CD4-positive, alpha-beta T cell (primary cell): ENCODE data around the gene PTH1R. TPM values are rescaled to one million over a fixed set of nuclear protein-coding genes. Genes with fewer than 3 reads are reported as not detected.

Source experiments
- ATAC-seq: fragments of 200-7000 bp; cut with Tn5 transposase; one replicate; pipeline ENCODE4 v1.10.0; 2022; ENCODE audit warnings: mild to moderate bottlenecking; ENCODE audit not compliant: poor library complexity
- CTCF ChIA-PET: fragments of 350-600 bp; sonication (Branson Sonifier 250); formaldehyde crosslinking; loops from one replicate; lab custom pipeline; 2021; ENCODE audit warnings: antibody characterized with exemption, inconsistent platforms; lab: Charles Lee
- POLR2A ChIA-PET: fragments of 350-600 bp; sonication (Branson Sonifier 250); formaldehyde crosslinking; loops from one replicate; lab custom pipeline; 2021; ENCODE audit warnings: antibody characterized with exemption, inconsistent platforms; lab: Charles Lee
- DNase-seq, 14 experiments: peaks; one replicate each; pipeline ENCODE4 v3.0.0-alpha.2; 2013 to 2020; ENCODE audit warnings: mixed read lengths in 2 of 14
- H3K27ac ChIP-seq, 2 donors: one replicate each; pipeline versions ENCODE4 v1.5.1 to v1.7.0; 2013; ENCODE audit warnings: low read length in 2 of 2, low read depth in 1 of 2, mild to moderate bottlenecking in 1 of 2
- H3K27me3 ChIP-seq, 2 experiments: 1 replicate in 1 of 2; 2 replicates in 1 of 2; pipeline versions ENCODE4 v1.6.1 to v1.7.0; 2013; ENCODE audit warnings: low read length in 2 of 2, control low read depth in 1 of 2, mild to moderate bottlenecking in 1 of 2, moderate library complexity in 1 of 2; ENCODE audit not compliant: insufficient read depth in 2 of 2, control insufficient read depth in 1 of 2
- H3K36me3 ChIP-seq: one replicate; pipeline ENCODE4 v1.6.1; 2013; ENCODE audit warnings: low read length, control low read depth; ENCODE audit not compliant: insufficient read depth
- H3K4me1 ChIP-seq: one replicate; pipeline ENCODE4 v1.6.1; 2013; ENCODE audit warnings: low read length, control low read depth; ENCODE audit not compliant: insufficient read depth
- H3K4me3 ChIP-seq: one replicate; pipeline ENCODE4 v1.5.1; 2013; ENCODE audit warnings: mild to moderate bottlenecking, low read length, moderate library complexity
- H3K9me3 ChIP-seq, 2 experiments: 1 replicate in 1 of 2; 2 replicates in 1 of 2; pipeline versions ENCODE4 v1.6.1 to v1.7.0; 2013; ENCODE audit warnings: low read length in 2 of 2, mild to moderate bottlenecking in 2 of 2, control low read depth in 1 of 2, moderate library complexity in 1 of 2; ENCODE audit not compliant: control insufficient read depth in 1 of 2, insufficient read depth in 1 of 2
- H3K27ac Mint-ChIP-seq: one replicate; pipeline ENCODE4 v1.8.0; 2020; ENCODE audit warnings: mixed read lengths
- H3K27me3 Mint-ChIP-seq: one replicate; pipeline ENCODE4 v1.8.0; 2021; ENCODE audit warnings: mixed read lengths
- H3K36me3 Mint-ChIP-seq: one replicate; pipeline ENCODE4 v1.8.0; 2021; ENCODE audit warnings: low read depth, mixed read lengths
- H3K4me1 Mint-ChIP-seq: one replicate; pipeline ENCODE4 v1.8.0; 2021; ENCODE audit warnings: low read depth, mixed read lengths
- H3K4me3 Mint-ChIP-seq: one replicate; pipeline ENCODE4 v1.8.0; 2020; ENCODE audit warnings: mild to moderate bottlenecking, mixed read lengths
- H3K9me3 Mint-ChIP-seq: one replicate; pipeline ENCODE4 v1.8.0; 2020; ENCODE audit warnings: mixed read lengths
- intact Hi-C, 2 experiments: fragments of 100-400 bp; cut with DNase I in 1 of 2; cut with micrococcal nuclease in 1 of 2; formaldehyde crosslinking; loops; one replicate each; pipeline versions ENCODE4 v1.15.1 to v1.9.0; 2023 to 2025; cut with DNase I, micrococcal nuclease
- total RNA-seq, 174 experiments: library from RNA in 2 of 174; stranded (reverse) in 2 of 174; gene quantifications; one replicate each; pipeline ENCODE4 v1.2.3 and lab custom pipeline; 2021 to 2026
- TF ChIP-seq, protein P1 (sequence below): fragments of 200-600 bp; IDR thresholded peaks from one replicate; pipeline ENCODE4 v1.8.0; 2022; ENCODE audit warnings: antibody characterized with exemption, mild to moderate bottlenecking

The PTH1R gene
- total RNA-seq, 2 experiments from 2014 or later, result not detected

DNA sequence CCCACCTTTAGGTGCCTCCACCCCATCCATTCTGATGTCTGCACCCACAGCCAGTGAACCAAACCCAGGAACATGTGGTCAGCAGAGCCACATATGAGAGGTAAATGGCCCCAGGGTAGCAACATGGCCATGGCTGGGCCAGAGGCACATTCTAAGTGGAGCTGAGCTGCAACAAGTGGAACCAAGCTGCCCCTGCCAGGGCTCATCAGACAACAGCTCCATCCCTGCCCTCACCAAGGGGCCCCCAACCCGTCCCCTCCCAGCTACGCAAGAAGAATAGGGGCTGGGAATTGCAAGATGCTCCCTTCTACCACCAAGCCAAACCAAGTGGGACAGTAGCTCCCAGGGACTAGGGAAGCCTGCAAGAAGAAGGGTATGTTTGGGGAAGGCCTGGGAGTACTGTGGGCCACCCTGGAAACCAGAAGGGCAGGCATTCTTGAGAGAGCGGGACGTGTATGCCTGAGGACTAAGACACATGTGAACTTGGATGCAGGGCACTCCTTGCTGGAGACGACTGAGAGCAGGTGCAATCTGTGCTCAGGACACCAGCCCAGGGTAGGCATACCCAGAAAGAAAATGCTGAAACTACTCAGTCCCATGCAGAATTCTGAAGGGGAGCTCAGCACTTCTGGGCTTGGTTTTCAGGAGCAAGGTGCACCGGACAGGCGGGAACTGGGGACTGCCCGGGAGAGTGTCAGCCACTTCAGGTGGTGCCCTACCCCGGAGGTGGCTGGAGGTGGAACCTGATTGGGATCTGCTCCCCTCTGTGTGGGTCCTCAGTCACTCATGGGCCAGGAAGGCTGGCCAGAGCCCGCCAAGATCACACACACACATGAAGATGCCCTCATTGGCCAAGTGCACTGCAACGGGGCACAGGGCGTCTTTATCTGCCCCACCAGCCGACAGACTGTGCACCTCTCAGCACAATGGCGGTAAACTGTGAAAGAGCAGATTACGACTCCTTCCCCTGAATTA lies 23.8 kb upstream of the PTH1R start:
- Histone ChIP-seq H3K4me1 (no peaks in the 10 kb centered on the region), H3K27me3 (no peaks in the 10 kb centered on the region), H3K27ac (no peak overlapping the region), H3K9me3 (no peaks in the 10 kb centered on the region), H3K4me3 (no peak overlapping the region), H3K36me3 (no peaks in the 10 kb centered on the region)
- no peak overlapping the region for H3K27ac Mint-ChIP-seq
- no peaks in the 10 kb centered on the region for H3K36me3 Mint-ChIP-seq
- CTCF ChIA-PET, result no interaction called here
- no peaks in the 10 kb centered on the region for H3K9me3 Mint-ChIP-seq
- H3K27me3 Mint-ChIP-seq, result no peaks in the 10 kb centered on the region
- intact Hi-C loops, result loop anchor here in 1 of 2 experiments (5.0 kb wide), 1 partner anchor 44 kb away; no protein-coding TSS in a partner anchor
- no peaks in the 10 kb centered on the region for H3K4me1 Mint-ChIP-seq
- no peak for DNase-seq
- POLR2A ChIA-PET, result no interaction called here
- TF ChIP-seq, protein P1, sequence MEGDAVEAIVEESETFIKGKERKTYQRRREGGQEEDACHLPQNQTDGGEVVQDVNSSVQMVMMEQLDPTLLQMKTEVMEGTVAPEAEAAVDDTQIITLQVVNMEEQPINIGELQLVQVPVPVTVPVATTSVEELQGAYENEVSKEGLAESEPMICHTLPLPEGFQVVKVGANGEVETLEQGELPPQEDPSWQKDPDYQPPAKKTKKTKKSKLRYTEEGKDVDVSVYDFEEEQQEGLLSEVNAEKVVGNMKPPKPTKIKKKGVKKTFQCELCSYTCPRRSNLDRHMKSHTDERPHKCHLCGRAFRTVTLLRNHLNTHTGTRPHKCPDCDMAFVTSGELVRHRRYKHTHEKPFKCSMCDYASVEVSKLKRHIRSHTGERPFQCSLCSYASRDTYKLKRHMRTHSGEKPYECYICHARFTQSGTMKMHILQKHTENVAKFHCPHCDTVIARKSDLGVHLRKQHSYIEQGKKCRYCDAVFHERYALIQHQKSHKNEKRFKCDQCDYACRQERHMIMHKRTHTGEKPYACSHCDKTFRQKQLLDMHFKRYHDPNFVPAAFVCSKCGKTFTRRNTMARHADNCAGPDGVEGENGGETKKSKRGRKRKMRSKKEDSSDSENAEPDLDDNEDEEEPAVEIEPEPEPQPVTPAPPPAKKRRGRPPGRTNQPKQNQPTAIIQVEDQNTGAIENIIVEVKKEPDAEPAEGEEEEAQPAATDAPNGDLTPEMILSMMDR, result no peak
- ATAC-seq, result no peak
- H3K4me3 Mint-ChIP-seq, result no peak overlapping the region

DNA sequence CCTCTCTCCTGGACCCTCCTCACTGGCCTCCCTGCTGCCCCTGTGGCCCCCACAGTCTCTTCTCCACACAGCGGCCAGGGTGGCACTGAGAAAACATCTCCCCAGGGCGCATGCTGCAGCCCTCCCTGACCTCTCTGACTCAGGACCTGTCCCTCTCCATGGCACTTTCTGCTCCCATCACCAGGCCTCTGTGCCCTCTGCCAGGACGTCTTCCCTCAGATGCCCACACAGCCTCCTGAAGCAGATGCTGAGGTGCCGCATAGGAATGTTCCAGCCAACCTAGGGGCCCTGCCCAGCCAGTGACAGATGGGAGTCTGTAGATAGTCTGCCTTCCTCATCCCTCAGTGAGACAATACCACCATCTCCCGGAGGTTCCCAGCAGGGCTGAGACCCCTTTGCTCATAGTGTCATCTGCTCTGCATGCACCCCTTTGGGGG lies 22.9 kb upstream of the PTH1R start:
- H3K27ac Mint-ChIP-seq, result no peak overlapping the region
- CTCF ChIA-PET, result no interaction called here
- H3K9me3 Mint-ChIP-seq, result no peaks in the 10 kb centered on the region
- intact Hi-C loops, result loop anchor here in 1 of 2 experiments (5.0 kb wide), 1 partner anchor 43 kb away; no protein-coding TSS in a partner anchor
- no peaks in the 10 kb centered on the region for H3K27me3 Mint-ChIP-seq
- POLR2A ChIA-PET, result no interaction called here
- Histone ChIP-seq H3K4me1 (no peaks in the 10 kb centered on the region), H3K36me3 (no peaks in the 10 kb centered on the region), H3K4me3 (no peak overlapping the region), H3K27me3 (no peaks in the 10 kb centered on the region), H3K9me3 (no peaks in the 10 kb centered on the region), H3K27ac (no peak overlapping the region)
- DNase-seq (no peak), ATAC-seq (no peak)
- no peaks in the 10 kb centered on the region for H3K36me3 Mint-ChIP-seq
- H3K4me3 Mint-ChIP-seq, result no peak overlapping the region
- TF ChIP-seq, protein P1, result no peak
- no peaks in the 10 kb centered on the region for H3K4me1 Mint-ChIP-seq

DNA sequence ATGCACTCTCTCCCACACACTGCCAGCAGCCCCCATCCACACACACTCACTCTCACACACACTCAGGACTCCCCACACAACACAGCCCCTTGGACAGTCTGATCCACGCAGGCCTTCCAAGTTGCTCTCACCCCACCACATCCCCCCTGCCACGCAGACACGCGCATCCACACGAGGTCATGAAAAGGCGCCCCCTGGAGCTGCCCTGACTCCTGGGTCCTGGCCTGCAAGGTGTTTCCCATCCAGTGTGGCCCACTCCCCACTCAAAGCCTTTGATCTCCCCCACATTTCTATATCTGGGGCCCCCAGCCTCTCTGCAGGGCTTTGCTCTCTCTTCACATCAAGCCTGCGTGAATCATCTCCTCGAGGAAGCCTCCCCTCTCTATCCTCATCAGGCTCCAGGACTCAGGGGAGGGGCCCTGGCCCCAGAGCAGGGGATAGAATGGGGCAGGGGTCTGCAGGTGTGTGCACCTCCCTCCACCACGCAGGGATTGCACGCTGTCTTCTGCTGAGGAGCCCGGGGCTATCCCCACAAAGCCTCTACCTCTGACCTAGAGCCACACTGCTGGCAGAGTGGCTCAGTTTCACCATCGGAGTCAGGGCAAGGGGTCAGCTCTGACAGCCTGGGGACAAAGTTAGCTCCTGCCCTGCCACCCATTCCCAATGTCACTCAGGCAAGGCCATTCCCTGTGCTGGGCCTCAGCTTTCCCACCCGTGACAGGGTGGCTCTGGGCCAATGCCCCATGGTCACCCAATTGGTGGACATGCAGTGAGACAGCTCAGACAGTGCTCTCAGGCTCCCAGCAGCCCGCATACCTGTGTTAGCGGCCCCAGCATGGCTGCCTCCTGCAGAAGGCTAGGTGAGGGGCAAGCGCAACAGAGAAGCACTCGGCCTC lies 20.7 kb upstream of the PTH1R start:
- no peak overlapping the region for H3K27ac ChIP-seq
- H3K9me3 ChIP-seq, result no peaks in the 10 kb centered on the region
- H3K9me3 Mint-ChIP-seq, result no peaks in the 10 kb centered on the region
- no peak overlapping the region for H3K4me3 Mint-ChIP-seq
- no peak overlapping the region for H3K4me3 ChIP-seq
- no peaks in the 10 kb centered on the region for H3K27me3 ChIP-seq
- TF ChIP-seq, protein P1, result no peak
- no peaks in the 10 kb centered on the region for H3K36me3 ChIP-seq
- no peak for DNase-seq
- POLR2A ChIA-PET, result no interaction called here
- intact Hi-C loops, result no loop called here
- no peaks in the 10 kb centered on the region for H3K4me1 ChIP-seq
- ATAC-seq, result no peak
- H3K27me3 Mint-ChIP-seq, result no peaks in the 10 kb centered on the region
- CTCF ChIA-PET, result no interaction called here
- no peak overlapping the region for H3K27ac Mint-ChIP-seq
- H3K36me3 Mint-ChIP-seq, result no peaks in the 10 kb centered on the region
- H3K4me1 Mint-ChIP-seq, result no peaks in the 10 kb centered on the region
